GM18951 (cell line): ENCODE measurements around the gene EDN2.

Experiments used
- POLR2A ChIP-seq: IDR thresholded peaks from 4 replicates; pipeline ENCODE4 v1.6.1; 2011; ENCODE audit warnings: mild to moderate bottlenecking; ENCODE audit not compliant: insufficient read length, insufficient read depth; ENCODE audit errors: extremely low read depth
- in situ Hi-C: fragments of 300-500 bp; cut with MboI; formaldehyde crosslinking; loops from one replicate; pipeline ENCODE4 v1.12.0; 2022; ENCODE audit warnings: low sequenced_read_pairs, mixed read lengths, inconsistent platforms; ENCODE audit not compliant: unreplicated experiment

EDN2 gene

DNA sequence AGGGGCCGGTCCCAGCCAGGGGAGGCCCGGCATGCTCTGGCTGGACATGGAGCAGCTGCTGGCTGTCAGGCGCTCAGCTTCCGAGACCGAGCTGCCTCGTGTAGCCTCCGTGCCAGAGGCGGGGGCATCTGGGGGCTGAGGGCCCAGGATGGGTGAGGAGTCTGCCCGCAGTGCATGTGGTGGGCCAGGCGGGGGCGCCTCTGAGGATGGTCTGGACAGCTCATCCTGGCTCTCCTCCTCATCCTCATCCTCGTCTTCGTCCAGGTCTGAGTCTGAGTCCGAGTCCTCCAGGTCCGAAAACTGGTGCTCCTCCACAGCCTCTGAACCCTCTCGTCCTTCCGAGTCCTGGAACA is 28.9 kb upstream of the EDN2 start:
- in situ Hi-C loops, result no loop called here
- no peak for TF ChIP-seq POLR2A

DNA sequence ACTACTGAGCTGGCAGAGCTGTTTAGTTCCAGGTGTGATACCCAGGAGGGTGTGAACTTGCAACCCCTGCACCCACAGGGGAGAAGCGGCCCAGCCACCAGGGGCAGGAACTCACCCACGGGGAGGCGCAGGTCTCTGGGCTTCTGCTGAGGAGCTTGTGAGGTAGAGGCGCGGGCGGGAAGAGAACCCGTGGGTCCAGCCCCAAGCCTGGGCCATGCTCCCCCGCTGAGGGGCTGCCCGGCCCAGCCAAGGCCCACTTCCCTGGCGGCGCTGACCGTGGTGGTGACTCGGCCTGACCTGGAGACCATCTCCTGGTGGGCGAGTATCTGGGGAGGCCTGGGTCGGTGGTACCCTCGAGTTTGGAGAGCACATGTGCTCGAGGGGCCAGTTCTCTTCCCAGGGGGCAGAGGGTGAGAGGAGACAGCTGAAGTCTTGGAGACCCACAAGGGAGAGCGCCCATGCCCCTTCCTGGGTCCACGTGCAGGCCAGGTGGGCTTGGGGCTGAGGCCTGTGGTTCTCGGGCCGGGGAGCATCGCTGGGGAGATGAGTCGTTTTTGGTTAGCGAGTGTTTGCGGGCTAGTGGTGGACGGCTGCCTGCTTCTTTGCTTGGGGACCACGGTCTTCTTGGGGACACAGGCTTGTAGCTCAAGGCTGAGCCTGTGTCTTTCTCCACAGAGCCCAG is 28.4 kb upstream of the EDN2 start:
- in situ Hi-C loops, result no loop called here

DNA sequence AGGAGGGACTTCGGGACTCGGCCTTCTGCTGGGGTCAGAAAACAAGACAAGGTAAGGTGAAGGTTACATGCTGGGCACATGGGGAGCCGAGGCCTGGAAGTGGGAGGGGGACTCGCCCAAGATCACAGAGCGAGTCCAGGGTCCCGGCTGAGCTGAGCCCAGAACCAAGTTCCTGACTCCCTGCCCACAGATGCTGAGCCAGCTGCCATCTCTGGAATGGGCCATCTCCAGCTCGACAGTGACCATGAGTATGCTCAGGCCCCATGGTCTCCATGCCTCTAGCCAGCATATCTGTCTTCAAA is 26.7 kb upstream of the EDN2 start:
- in situ Hi-C loops, result no loop called here

More for the DNA sequence above, 28.4 kb upstream of the EDN2 start:
- no peak for TF ChIP-seq POLR2A

DNA sequence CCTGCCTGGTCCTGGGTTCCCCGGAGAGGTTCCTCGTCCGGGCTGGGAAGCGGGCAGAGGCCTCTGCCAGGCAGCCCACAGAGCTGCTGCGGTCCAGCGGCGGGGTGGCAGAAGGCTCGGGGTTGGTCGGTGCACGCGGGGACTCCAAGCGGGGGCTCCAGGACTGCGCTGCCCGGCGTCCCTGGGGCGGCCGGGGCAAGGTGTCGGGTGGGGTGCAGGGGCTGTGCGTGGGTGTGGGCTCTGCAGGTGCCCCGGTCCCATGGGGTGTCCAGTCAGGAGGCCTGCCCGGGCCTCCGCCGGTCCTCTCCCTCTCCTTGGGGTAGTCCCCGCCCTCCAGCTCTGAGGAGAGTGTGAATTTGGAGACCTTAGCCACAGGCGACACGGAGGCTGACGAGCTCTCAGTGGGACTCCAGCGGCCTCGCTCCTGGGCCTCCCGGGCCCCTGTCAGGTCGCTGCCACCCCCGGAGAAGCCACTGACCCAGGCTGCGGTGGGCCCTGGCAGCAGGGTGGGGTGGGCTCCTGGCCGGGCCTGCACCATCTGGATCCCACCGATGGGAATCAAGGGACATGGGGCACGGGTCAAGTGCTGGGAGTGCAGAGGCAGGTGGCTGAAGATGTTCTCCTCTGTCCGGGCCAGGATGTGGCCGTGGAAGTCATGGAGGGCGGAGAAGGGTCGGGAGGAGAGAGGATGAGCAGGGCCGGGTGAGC is 26.2 kb upstream of the EDN2 start:
- TF ChIP-seq POLR2A, result no peak
- in situ Hi-C loops, result no loop called here

More for the DNA sequence above, 26.7 kb upstream of the EDN2 start:
- TF ChIP-seq POLR2A, result no peak

DNA sequence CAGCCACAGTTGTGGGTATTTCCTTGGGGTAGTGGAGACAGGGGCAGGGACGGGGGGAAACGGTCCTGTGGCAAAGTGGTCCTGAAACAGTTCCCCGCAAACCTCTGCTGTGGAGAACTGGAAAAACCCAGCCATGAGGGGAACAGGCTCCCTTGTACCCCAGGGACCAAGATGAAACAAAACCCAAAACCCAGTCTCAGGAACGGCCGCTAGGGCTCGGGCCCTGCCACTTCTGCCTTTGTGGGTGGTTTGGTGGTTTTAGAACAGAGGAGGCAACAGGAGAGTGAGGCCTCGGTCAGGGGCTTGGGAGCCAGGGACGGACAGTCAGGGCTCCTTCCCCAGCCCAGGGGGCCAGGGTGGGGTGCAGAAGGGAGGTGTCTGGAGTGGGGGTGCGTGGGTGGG is 24.8 kb upstream of the EDN2 start:
- in situ Hi-C loops, result no loop called here
- TF ChIP-seq POLR2A, result no peak

DNA sequence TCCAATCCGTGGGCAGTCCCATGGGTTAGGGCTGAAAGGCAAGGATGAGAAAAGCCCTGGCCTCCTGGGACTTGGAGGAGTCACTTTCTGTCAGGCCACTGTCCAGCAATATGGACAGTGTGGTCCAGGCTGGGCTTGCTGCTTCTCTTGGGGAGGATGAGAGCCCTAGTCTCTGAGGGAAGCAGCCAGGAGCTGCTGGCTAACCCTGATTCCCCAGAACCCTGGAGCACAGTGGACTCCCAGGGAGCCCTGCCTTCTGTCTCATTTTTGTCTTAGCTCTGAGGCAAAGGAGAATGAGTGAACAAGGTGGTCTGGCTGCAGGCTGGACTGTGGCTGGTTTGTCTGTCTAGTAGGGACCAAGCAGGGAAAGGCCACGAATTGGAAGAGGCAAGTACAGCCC is 23.8 kb upstream of the EDN2 start:
- TF ChIP-seq POLR2A, result no peak
- in situ Hi-C loops, result no loop called here

DNA sequence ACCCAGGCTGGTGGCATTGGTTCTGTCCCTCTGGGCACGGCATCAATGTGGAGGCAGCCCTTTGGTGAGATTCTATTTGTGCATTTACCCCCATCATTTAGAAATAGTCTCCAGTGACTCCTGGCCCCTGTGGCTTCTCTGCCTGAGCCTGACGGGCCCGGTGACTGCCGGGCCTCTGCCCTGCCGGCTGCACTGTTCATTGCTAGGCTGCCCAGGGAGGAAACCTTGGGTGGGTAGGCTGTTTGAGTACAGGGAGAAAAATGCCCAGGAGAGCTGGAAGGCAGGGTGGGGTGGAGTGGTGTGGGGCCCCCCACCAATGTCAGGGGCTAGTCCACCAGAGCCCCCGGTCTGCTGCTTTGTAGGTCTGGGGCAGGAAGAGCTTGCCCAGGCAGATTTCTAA is 23.4 kb upstream of the EDN2 start:
- in situ Hi-C loops, result no loop called here

DNA sequence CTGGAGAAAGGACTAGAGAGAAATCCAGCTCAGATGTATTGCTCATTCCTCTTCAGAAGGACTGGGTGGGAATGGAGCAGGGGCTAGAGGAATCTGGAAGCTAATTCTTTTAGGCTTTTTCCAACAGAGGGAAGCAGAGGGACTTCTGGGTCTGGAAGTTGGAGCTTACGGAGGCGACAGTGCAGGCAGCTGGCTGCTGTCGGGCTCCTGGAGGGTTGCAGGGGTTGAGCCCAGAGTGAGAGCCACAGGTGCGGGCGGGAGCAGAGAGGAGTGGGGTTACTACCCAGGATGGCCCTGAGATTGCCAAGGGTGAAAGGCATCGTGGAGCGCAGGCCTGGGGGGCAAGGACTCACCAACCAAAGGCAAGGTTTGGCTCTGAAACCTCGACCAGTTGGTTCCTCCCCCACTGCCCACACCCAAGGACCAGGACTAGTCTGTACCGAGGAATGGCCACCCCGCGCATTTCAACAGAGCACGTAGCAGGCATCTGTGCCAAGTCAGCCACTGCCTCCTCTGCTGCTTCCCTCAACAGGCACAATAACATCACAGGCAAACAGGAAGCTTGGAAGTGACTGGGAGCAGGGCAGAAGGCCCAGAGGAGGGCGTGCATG is 22.7 kb upstream of the EDN2 start:
- TF ChIP-seq POLR2A, result no peak

More for the DNA sequence above, 23.4 kb upstream of the EDN2 start:
- no peak for TF ChIP-seq POLR2A

DNA sequence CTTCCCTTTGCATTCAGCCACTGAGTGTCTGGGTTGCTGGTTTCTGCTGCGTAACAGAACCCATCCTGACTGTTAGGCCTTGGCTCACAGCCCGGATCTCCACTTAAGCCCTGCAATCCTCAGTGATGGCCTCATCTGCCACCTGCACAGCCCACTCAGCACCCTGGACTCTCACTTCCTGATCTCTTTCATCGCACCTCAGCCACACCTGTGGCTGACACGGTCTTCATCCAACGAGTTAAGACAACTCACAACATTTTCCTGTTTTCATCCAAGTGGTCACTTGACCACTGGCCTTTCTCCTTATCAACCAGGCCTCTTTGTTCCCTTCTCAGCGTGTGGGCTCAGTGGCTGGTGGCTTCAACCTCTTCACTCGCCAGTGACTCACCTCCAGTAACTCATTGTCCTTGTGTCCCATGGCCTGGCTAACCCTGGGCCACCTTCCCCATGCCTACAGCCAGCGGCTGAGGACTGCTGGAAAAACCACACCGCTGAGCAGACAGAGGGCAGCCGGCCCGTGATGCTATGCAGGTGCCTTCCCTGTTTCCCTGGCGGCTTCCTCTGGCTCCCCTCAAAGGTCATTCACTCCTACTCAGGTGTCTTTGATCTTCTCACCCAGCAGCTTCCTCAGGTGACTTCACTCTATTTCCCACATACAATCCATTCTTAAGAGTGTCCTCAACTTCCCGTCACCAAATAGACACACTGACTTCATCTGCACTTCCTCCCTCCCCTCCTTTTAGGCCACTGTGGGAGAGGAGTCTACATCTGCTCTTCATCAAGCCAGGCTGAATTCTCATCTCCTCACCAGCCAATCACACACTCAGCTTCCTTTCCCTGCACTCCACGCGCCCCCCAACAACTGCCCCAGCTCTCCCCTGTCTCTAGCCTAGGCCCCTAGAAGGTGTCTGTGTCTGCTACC is 19.9 kb upstream of the EDN2 start:
- in situ Hi-C loops, result no loop called here
- TF ChIP-seq POLR2A, result no peak

More for the DNA sequence above, 22.7 kb upstream of the EDN2 start:
- in situ Hi-C loops, result no loop called here

DNA sequence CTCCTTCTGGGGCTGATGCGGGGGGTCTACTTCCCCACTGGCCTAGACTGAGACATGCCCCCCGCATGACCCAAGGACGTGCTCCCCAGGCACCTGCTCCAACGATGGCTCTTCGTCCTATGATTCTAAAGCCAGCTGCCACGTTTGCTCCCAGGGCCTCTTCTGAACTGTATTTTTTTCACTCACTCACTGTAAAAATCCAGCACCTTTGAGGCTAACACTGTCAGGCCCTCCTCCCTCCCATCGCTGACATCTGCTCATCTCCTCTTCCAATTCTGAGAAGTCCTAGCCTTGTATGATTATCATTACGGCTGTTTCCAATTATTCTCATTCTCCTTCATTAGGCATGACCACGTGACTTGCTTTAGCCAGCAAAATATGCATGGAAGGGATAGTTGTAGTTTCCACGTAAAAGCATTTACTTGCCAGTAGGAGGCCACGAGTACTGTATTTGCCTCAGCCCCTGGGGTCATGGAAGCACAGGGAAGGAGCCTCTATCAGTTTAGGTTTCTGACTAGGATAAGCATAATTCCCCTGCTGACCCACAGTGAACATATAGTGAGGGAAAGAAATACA is 19.1 kb upstream of the EDN2 start:
- in situ Hi-C loops, result no loop called here
- no peak for TF ChIP-seq POLR2A

DNA sequence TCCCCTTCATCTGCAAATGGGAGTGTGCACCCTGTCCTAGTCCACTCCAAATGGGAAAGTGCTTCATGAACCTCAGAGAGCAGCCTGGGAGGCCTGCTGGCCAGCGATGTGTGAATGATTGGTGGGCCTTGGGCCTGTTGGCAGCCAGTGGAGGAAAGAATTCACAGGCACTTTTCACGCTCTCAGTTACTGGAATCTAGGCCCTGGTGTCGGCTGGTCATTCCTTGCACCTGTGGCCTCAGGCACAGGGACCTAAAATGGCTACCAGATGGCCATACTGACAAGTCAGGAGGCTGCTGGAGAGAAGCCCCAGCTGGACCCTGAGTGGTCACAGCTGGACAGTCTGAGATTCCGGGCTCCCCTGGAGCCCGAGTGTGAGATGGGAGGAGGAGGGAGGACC is 18.4 kb upstream of the EDN2 start:
- no peak for TF ChIP-seq POLR2A
- in situ Hi-C loops, result no loop called here

DNA sequence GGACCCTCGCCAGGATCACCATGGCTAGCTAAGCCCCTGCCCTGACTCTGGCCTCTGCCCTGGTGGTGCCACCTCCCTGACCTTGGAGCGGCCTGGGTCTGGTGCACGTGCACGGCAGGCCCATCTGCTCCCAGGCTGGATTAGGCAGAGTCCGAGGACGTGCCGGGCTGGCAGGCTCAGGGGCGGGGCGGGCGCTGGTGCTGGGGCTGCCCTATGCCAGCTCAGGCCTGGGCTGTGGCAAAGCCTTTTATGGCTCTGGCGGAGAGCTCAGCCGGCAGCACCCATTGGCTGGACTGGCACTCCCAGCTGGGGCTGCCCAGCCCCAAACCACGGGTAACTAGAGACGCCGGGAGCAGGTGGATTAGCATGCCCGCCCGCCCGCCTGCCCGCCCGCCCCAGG is 17.1 kb upstream of the EDN2 start:
- TF ChIP-seq POLR2A, result no peak
- in situ Hi-C loops, result no loop called here
